Hepatocyte (in vitro differentiated cells): Measurements from ENCODE around the gene MED4. TPM values are rescaled to one million over a fixed set of nuclear protein-coding genes. Genes with fewer than 3 reads are reported as not detected.

Experiments
- DNase-seq: peaks from one replicate; pipeline ENCODE4 v3.0.0-alpha.2; 2016; ENCODE audit warnings: low spot score
- H2AFZ ChIP-seq: fragments of 200-600 bp; sonication (generic); 2 replicates; pipeline ENCODE4 v1.6.0; 2016; ENCODE audit warnings: antibody characterized with exemption, mild to moderate bottlenecking
- H3K27ac ChIP-seq: fragments of 200-600 bp; sonication (generic); 2 replicates; pipeline ENCODE4 v1.5.1; 2016; ENCODE audit warnings: mild to moderate bottlenecking
- H3K27me3 ChIP-seq: fragments of 200-600 bp; sonication (generic); 2 replicates; pipeline ENCODE4 v1.6.1; 2016
- H3K36me3 ChIP-seq: fragments of 200-600 bp; sonication (generic); replicated peaks from 2 replicates; pipeline ENCODE4 v1.5.1; 2016; ENCODE audit warnings: low read depth; ENCODE audit not compliant: insufficient read depth
- H3K4me1 ChIP-seq: fragments of 200-600 bp; sonication (generic); 2 replicates; pipeline ENCODE4 v1.5.1; 2016; ENCODE audit warnings: mild to moderate bottlenecking, moderate library complexity; ENCODE audit not compliant: insufficient read depth
- H3K4me2 ChIP-seq: fragments of 200-600 bp; sonication (generic); 2 replicates; pipeline ENCODE4 v1.6.0; 2016
- H3K4me3 ChIP-seq: fragments of 200-600 bp; sonication (generic); 2 replicates; pipeline ENCODE4 v1.5.1; 2016; ENCODE audit warnings: mild to moderate bottlenecking
- H3K79me2 ChIP-seq: fragments of 200-600 bp; sonication (generic); 2 replicates; pipeline ENCODE4 v1.6.0; 2017; ENCODE audit warnings: mild to moderate bottlenecking
- H3K9me2 ChIP-seq: fragments of 200-600 bp; sonication (generic); replicated peaks from 2 replicates; pipeline ENCODE4 v1.6.0; 2017; ENCODE audit warnings: mild to moderate bottlenecking; ENCODE audit not compliant: insufficient read depth
- H3K9me3 ChIP-seq: fragments of 200-600 bp; sonication (generic); 2 replicates; pipeline ENCODE4 v1.5.1; 2016; ENCODE audit warnings: low read depth, mild to moderate bottlenecking
- H4K20me1 ChIP-seq: fragments of 200-600 bp; sonication (generic); 2 replicates; pipeline ENCODE4 v1.6.0; 2016; ENCODE audit warnings: mild to moderate bottlenecking; ENCODE audit not compliant: insufficient read depth, poor library complexity, severe bottlenecking
- EZH2 ChIP-seq: fragments of 200-600 bp; sonication (generic); IDR thresholded peaks from 2 replicates; pipeline ENCODE4 v1.6.1; 2016; ENCODE audit warnings: antibody characterized with exemption, mild to moderate bottlenecking, borderline replicate concordance
- EZH2phosphoT487 ChIP-seq: fragments of 200-600 bp; sonication (generic); IDR thresholded peaks from one replicate; pipeline ENCODE4 v1.6.1; 2018; ENCODE audit warnings: antibody characterized with exemption, mild to moderate bottlenecking, low read depth, moderate library complexity; ENCODE audit not compliant: unreplicated experiment, severe bottlenecking
- WGBS: methylation state at CpG from one replicate; pipeline ENCODE4 v1.1.6; 2016; ENCODE audit warnings: low lambda C conversion rate; ENCODE audit errors: missing lambda C conversion rate; 5-methylcytosine and 5-hydroxymethylcytosine counted together
- polyA plus RNA-seq: library from polyadenylated mRNA; unstranded; fragments of >200 nt; fragmentation: Nextera tagmentation; extraction: Ambion mirVana; gene quantifications from 2 replicates; pipeline ENCODE4 v1.2.1, GENCODE V29; 2016
- total RNA-seq: library from RNA; depleted of rRNA; stranded (reverse); fragments of >200 nt; gene quantifications from 2 replicates; pipeline ENCODE4 v1.2.3, GENCODE V29; 2014
- TF ChIP-seq, protein P1 (sequence below): fragments of 200-600 bp; sonication (generic); IDR thresholded peaks from 2 replicates; pipeline ENCODE4 v1.5.1; 2016; ENCODE audit warnings: antibody characterized with exemption, mild to moderate bottlenecking; ENCODE audit not compliant: poor library complexity

Gene MED4
- total and polyA plus RNA-seq, 2 experiments from 2014 or later = 37.4 to 63.4 TPM

DNA sequence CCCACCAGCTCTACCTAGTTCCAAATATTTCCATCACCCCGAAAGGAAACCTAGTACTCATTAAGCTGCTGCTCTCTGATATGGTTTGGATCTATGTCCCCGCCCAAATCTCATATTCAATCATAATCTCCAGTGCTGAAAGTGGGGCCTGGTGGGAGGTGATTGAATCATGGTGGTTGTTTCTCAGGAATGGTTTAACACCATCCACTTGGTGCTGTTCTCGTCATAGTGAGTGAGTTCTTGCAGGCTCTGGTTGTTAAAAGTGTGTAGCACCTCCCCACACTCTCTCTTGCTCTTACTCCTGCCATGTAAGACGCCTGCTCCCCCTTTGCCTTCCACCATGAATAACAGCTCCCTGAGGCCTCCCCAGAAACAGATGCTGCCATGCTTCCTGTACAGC, 43.4 kb upstream of the MED4 start:
- H3K4me1 ChIP-seq = no peaks in the 10 kb centered on the region
- no peak for DNase-seq
- H2AFZ ChIP-seq = no peak overlapping the region
- TF ChIP-seq EZH2 (no peak), EZH2phosphoT487 (no peak)
- TF ChIP-seq, protein P1, sequence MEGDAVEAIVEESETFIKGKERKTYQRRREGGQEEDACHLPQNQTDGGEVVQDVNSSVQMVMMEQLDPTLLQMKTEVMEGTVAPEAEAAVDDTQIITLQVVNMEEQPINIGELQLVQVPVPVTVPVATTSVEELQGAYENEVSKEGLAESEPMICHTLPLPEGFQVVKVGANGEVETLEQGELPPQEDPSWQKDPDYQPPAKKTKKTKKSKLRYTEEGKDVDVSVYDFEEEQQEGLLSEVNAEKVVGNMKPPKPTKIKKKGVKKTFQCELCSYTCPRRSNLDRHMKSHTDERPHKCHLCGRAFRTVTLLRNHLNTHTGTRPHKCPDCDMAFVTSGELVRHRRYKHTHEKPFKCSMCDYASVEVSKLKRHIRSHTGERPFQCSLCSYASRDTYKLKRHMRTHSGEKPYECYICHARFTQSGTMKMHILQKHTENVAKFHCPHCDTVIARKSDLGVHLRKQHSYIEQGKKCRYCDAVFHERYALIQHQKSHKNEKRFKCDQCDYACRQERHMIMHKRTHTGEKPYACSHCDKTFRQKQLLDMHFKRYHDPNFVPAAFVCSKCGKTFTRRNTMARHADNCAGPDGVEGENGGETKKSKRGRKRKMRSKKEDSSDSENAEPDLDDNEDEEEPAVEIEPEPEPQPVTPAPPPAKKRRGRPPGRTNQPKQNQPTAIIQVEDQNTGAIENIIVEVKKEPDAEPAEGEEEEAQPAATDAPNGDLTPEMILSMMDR = no peak
- no peaks in the 10 kb centered on the region for H3K36me3 ChIP-seq
- H3K27me3 ChIP-seq = no peaks in the 10 kb centered on the region
- H3K9me2 ChIP-seq = no peaks in the 10 kb centered on the region
- 89% methylated on average over 4 of the region's 4 CpGs for WGBS
- H3K9me3 ChIP-seq = no peaks in the 10 kb centered on the region
- no peaks in the 10 kb centered on the region for H4K20me1 ChIP-seq
- no peak overlapping the region for H3K4me3 ChIP-seq
- no peak overlapping the region for H3K27ac ChIP-seq
- no peak overlapping the region for H3K4me2 ChIP-seq
- H3K79me2 ChIP-seq = no peaks in the 10 kb centered on the region

GRCh38 chr13:48132961-48133360, 38.1 kb upstream of the MED4 start:
- Histone ChIP-seq H3K4me1 (no peaks in the 10 kb centered on the region), H3K27ac (no peak overlapping the region), H3K9me2 (no peaks in the 10 kb centered on the region), H3K79me2 (no peaks in the 10 kb centered on the region), H3K4me2 (no peak overlapping the region), H2AFZ (no peak overlapping the region), H4K20me1 (no peaks in the 10 kb centered on the region), H3K4me3 (no peak overlapping the region), H3K27me3 (no peaks in the 10 kb centered on the region), H3K9me3 (no peaks in the 10 kb centered on the region), H3K36me3 (no peaks in the 10 kb centered on the region)
- DNase-seq = no peak
- TF ChIP-seq EZH2phosphoT487 = no peak
- no peak for TF ChIP-seq EZH2
- TF ChIP-seq, protein P1 = no peak
- 78% methylated on average over 3 of the region's 3 CpGs for WGBS

DNA sequence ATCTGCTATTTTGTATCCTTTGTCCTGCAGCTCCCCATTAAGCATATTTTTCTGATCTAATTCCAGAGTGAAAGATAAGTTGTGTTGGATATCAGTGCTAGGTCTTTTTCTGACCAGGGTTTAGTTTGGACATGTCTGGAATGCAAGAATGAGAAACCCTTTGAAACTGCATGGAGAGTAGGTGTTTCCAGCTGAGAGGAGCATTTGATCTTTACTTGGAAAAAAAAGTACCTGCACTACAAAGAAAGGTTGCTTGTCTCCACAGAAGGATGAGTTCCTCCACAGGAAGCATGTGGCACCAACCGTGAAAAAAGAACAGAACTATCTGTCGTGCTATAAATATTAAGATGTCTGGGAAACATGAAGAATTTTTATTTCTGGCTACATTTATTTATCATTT, 36.6 kb upstream of the MED4 start:
- DNase-seq = no peak
- H3K9me2 ChIP-seq = no peaks in the 10 kb centered on the region
- no peak overlapping the region for H3K27ac ChIP-seq
- H3K36me3 ChIP-seq = no peaks in the 10 kb centered on the region
- no peak overlapping the region for H3K4me3 ChIP-seq
- H3K4me2 ChIP-seq = no peak overlapping the region
- no peaks in the 10 kb centered on the region for H3K27me3 ChIP-seq
- WGBS = 72% methylated on average over 2 of the region's 2 CpGs
- peaks cover 8% of the 10 kb centered on the region for H3K4me1 ChIP-seq
- H2AFZ ChIP-seq = no peak overlapping the region
- no peaks in the 10 kb centered on the region for H3K9me3 ChIP-seq
- TF ChIP-seq EZH2phosphoT487 (no peak), EZH2 (no peak)
- TF ChIP-seq, protein P1 = no peak
- no peaks in the 10 kb centered on the region for H3K79me2 ChIP-seq
- no peaks in the 10 kb centered on the region for H4K20me1 ChIP-seq
